Stimulated activated CD8-positive, alpha-beta memory T cell treated with anti-CD3 and anti-CD28 coated beads, Interleukin-15, amount 100 ng/mL, for 24 hours (primary cell): ENCODE results near the gene TYMS.

Source experiments
- DNase-seq: peaks from one replicate; pipeline ENCODE4 v3.0.0-alpha.2; 2020; ENCODE audit warnings: low read depth

The TYMS gene

DNA sequence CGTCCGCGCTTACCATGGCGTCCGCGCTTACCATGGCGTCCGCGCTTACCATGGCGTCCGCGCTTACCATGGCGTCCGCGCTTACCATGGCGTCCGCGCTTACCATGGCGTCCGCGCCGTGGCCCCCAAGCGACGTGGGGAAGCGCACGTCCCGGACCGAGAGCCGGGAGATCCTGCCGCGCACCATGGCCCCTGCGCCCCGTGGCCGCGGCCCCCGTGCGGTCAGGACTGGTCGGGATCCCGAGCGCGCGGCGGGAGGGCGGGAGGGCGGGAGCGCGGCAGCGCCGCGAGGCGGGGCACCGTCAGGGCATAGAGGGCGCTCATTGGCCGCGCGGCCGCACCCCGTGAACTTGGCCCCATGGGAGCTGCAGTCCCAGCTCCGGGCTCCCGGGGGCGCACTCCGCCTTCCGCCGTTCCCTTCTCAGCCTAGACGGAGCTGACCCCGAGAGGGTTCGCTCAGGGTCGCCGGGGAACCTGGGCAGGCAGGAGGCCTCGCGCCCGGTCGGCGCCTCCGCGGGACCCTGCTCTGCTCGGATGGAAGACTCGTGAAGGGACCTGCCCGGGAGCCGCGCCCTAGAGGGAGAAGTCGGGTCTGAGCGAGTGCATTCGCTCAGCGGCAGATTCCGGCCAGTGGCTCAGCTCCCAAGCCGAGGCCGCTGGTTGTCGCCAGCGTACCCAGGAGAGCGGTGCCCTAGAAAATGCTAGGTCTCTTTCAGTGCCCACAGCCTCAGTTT, 55.1 kb downstream of the TYMS start, which contains the start of gene ENOSF1:
TSS of gene ENOSF1 (minus strand) at position 230 of the 734 bp plus-strand sequence. CDS start at position 187, 43 bp downstream.
- DNase-seq: peak; percentile 75

DNA sequence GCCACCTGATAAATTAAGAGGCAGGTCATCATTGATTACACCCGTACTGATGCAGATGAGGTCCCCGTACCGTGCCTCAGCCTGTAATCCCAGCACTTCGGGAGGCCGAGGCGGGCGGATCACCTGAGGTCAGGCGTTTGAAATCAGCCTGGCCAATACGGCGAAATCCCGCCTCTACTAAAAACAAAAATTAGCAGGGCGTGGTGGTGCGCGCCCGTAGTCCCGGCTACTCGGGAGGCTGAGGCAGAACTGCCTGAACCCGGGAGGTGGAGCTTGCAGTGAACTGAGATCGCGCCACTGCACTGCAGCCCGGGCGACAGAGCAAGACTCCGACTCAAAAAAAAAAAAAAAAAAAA, 55.7 kb downstream of the TYMS start:
- DNase-seq: no peak

DNA sequence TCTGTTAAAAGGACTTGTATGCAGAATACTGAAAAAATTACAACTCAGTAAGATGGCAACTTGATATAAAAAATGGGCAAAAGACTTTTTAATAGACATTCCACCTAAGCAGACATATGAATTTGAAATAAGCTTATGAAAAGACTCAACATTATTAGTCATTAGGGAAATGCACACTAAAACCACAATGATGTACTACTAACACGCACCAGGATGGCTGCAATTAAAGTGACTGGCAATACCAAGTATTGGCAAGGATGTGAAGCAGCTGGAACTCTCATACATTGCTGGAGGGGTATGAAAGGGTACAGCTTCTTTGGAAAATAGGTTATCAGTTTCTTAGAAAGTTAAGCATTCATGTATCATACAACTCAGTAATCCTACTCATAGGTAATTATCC, 58.2 kb downstream of the TYMS start:
- DNase-seq: no peak

DNA sequence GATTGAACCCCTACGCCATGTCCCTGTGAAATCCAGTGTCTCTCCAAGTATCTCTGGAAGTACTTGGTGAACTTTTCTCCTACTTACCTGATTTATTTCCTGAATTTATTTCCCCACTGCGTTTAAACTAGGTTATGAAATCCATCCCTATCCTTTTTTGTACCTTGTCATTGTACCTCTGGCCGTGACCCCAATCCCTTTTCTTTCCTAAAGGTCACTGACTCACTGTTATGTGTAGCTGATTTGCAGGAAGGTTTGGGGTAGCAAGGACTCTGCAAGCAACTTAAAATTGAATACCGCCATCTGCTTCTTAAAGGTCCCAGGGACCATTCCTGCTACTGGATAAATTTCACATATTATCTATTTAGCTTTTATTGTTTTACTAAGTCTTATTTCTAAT, 59.5 kb downstream of the TYMS start:
- no peak for DNase-seq
